ENCODE results near the gene LRRD1.
"Not testable (repeated sequence)": the region's sequence is repeated elsewhere in the genome, so short reads cannot be mapped to it uniquely, and the experiment has no call there.

Gene LRRD1

GRCh38 chr7:92178928-92179924, at the start of gene LRRD1:
Gene LRRD1, minus strand, starts transcription at chr7:92179142. Its CDS starts 13,940 bp downstream, at chr7:92165202.
- no peak for DNase-seq

GRCh38 chr7:92228742-92229141, 49.8 kb upstream of the LRRD1 start:
- no peak for DNase-seq

- DNase-seq, result no peak
Observed at GRCh38 chr7:92228100-92228499, 49.2 kb upstream of the LRRD1 start.

- no peak for DNase-seq
Observed at GRCh38 chr7:92226981-92227380, 48.0 kb upstream of the LRRD1 start.

GRCh38 chr7:92221766-92222165, 42.8 kb upstream of the LRRD1 start:
- DNase-seq, result no peak

- no peak for DNase-seq
Observed at GRCh38 chr7:92206672-92207071, 27.7 kb upstream of the LRRD1 start.

GRCh38 chr7:92205987-92206386, 27.0 kb upstream of the LRRD1 start:
- no peak for DNase-seq

GRCh38 chr7:92200791-92201190, 21.8 kb upstream of the LRRD1 start:
- DNase-seq, result no peak

GRCh38 chr7:92192326-92192725, 13.4 kb upstream of the LRRD1 start:
- DNase-seq, result no peak

GRCh38 chr7:92189246-92189645, 10.3 kb upstream of the LRRD1 start:
- not testable (repeated sequence) for DNase-seq

- not testable (repeated sequence) for DNase-seq
Observed at GRCh38 chr7:92184294-92184693, 5.4 kb upstream of the LRRD1 start.

- peak; percentile 1 for DNase-seq
Observed at GRCh38 chr7:92177362-92177761, 1.6 kb downstream of the LRRD1 start.

GRCh38 chr7:92169529-92169928, 9.4 kb downstream of the LRRD1 start:
- DNase-seq, result not testable (repeated sequence)

- no peak for DNase-seq
Observed at GRCh38 chr7:92161271-92161670, 17.7 kb downstream of the LRRD1 start.

GRCh38 chr7:92158660-92159575, 20.0 kb downstream of the LRRD1 start:
- DNase-seq, result no peak

- no peak for DNase-seq
Observed at GRCh38 chr7:92156990-92157389, 22.0 kb downstream of the LRRD1 start.

- DNase-seq, result no peak
Observed at GRCh38 chr7:92155108-92155739, 23.7 kb downstream of the LRRD1 start.

GRCh38 chr7:92150450-92151017, 28.4 kb downstream of the LRRD1 start:
- DNase-seq, result peak; percentile 9

GRCh38 chr7:92149736-92150239, 29.2 kb downstream of the LRRD1 start:
- DNase-seq, result no peak

GRCh38 chr7:92143192-92143880, 35.6 kb downstream of the LRRD1 start:
- DNase-seq, result not testable (repeated sequence)

GRCh38 chr7:92142791-92143190, 36.2 kb downstream of the LRRD1 start:
- DNase-seq, result not testable (repeated sequence)

- no peak for DNase-seq
Observed at GRCh38 chr7:92141161-92141560, 37.8 kb downstream of the LRRD1 start.
